GM19240 (cell line): ENCODE results near the gene STAP2.
A peak's percentile ranks its signal among the peaks of the same experiment; 100 is the strongest.

ENCODE experiments used
- DNase-seq: peaks from one replicate; pipeline ENCODE4 v3.0.0; 2011; ENCODE audit warnings: low spot score; ENCODE audit not compliant: insufficient read length

The STAP2 gene

DNA sequence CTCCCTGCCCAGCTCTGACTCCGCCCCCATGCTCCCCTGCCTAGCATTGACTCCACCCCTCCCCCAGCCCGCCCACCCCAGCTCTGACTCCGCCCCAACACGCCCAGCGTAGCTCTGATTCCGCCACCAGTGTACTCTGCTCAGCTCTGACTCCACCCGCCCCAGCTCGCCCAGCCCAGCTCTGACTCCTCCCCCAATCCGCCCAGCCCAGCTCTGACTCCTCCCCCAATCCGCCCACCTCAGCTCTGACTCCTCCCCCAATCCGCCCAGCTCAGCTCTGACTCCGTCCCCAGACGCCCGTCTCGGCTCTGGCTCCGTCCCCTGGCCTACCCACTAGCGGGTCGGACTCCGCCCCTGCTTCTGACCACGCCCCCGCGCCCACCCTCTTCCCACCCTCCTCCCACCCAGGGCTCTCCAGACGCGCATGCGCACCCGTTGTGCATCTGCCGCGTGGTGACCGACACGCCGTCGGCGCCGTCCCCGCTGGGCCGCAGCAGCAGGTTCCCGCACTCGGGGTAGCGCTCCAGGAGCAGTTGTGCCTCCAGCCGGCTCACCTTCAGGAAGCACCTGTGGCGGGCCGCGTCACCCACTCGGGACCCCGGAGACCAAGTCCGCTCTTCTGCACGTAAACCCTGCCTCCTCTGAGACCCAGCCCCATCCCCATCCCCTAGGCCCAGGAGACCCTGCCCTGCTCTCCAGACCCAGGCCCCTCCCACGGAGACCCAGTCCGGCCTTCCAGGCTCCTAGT lies 10.2 kb downstream of the STAP2 start:
- peak; percentile 66 for DNase-seq

DNA sequence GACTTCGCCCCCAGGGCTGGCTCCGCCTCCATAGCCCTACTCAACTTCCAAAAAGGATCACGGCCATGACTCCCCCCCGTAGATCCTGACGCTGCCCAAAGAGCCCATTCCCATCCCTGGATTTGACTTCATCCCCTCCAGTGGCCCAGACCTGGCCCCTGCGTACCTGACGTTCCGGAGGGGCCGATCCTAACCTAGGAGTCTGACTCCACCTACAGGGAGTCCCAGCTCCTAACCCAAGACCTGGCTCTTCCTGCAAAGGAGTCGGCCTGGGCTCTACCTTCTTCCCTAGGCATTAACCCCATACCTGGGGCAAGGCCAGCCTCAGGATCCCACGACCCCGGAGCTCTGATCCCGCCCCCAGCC lies 10.8 kb downstream of the STAP2 start:
- DNase-seq = no peak

DNA sequence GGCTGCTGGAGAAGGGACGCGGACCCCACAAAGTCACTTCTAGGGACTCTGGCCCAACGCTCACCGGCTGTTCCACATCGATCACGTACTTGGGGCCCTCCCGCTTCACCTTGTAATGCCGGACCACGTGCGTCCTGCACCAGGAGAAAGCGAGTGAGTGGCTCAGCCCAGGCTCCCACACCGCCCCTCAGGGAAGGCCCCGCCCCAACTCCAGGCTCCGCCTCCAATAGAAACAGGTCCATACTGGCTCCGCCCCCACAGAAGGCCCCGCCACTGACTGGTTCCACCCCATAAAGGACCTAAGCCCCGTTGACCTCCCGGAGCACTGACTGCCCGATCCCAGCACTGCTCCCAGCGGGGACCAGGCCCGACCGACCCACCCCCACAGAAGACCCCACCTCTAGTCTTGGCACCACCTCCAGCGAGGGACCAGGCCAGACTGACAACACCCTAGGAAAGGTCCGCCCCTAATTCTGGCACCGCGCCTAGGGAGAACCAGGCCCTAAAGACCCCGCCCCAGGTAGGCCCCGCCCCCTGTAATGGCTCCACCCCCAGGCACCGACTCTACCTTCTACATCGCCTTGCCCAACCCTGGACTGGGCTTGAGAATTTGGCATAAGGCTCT lies 11.3 kb downstream of the STAP2 start:
- DNase-seq = no peak

DNA sequence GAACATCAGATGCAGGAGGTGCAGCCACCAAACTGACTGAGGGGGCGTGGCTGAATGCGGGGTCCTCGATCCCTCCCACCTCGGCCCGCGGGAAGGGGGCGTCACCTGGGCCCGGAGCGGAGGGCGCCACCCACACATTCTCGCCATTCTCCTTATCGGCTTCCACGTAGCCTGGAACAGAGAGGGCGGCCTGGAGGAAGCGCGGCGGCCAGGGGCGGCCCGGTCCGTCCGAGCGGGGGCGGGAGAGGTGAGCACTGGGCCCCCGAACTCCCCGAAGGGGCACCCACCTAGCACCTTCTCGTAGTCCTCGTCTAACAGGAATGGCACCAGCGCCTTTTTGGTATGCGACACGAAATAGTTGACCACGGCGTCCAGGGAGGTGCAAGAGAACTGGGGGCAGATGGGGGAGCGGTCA lies 11.8 kb downstream of the STAP2 start:
- DNase-seq = no peak

DNA sequence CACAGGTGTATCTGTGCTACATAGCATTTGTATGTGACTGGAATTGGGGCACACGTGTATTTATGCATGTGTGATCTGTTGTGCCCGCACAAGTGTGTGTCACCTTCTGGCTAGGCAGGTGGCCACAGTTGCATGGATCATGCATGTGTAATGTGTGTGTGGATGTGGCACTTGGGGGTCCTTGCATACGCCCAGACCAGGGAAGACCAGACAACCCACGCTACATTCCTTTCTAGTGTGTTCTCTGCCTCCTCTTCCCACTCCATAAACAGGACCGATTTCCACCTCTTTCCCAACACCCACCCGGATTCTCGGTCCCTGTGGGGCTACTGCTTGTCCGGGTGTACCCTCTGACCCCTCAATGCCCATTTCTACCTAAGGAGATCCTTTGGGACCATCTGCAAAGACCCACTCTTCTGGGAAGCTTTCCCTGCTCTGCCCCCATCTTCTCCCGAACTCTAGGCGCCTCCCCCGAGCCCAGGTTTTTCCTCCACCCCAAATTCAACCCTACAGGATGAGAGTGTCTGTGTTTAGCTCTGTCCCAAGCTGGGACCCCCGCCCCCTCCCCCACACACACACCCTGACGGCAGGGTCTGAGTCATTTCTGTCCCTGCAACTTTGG lies 12.3 kb downstream of the STAP2 start:
- DNase-seq = no peak

DNA sequence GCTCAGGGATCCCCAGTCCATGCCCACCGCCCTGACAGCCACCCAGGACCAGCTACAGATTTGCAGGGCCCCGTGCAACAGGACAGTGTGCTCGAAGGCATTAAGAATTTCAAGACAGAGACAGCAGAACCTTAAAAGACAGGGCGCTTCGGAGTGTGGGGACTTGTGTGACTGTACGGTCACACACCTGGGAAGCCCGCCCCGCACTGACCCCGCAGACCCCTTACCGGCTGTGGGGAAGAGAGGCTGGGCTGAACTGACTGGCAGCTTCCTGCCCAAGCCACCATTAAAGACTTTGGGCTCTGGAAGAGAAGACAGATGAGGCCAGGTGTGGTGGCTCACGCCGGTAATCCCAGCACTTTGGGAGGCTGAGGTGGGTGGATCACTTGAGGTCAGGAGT lies 14.4 kb downstream of the STAP2 start:
- DNase-seq = no peak

DNA sequence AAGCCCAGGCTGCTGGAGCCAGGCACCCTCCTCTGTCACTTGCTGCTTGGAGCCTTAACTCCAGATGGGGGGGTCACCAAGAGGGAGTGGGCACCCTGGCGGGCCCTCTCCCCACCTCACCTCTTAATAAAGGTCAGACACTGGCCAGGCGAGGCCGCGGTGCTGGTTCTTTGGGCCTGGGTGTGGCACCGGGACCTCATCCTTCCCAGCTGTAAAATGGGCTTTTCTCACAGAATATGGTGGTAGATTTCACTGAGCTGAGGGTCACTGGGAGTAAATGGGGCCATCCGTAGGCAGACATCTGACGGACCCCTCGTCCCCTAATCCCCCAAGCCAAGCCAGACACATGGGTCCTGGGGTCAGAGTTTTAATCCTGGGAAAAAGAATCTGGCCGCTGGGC lies 14.9 kb downstream of the STAP2 start:
- DNase-seq = no peak

DNA sequence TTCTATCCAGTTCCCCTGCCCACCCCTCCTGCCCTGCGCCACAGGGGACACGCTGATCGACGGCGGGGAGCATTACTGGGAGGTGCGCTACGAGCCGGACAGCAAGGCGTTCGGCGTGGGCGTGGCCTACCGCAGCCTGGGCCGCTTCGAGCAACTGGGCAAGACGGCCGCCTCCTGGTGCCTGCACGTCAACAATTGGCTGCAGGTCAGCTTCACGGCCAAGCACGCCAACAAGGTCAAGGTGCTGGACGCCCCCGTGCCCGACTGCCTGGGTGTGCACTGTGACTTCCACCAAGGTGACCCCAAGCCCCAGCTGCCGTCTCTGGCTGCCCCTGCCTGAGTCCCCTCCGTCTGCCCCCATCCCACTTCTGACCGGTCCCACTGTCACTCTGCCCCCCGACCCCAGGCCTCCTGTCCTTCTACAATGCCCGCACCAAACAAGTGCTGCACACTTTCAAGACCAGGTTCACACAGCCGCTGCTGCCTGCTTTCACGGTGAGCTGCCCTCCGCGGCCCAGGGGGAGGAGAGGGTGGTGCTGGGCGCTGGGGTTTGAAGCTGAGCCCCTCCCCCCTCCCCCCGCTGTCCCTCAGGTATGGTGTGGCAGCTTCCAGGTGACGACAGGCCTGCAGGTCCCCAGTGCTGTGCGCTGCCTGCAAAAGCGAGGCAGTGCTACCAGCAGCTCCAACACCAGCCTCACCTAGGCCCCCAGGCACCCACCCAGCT lies 15.5 kb downstream of the STAP2 start:
- no peak for DNase-seq

DNA sequence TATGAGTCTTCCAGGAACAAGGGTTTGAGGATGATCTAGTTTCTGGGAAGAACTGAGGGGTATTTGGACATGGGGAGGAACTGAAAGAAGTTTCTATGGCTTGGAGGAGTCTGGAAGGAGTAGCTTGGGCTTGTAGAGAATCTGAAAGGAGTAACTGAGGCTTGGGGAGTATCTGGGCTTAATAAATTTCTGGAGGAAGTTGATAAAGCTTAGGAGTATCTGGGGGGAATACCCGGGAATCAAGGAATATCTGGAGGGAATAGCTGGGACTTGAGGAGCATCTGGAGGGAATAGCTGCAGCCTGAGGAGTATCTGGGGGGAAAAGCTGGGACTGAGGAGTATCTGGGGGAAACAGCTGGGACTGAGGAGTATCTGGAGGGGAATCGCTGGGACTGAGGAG lies 18.2 kb downstream of the STAP2 start:
- DNase-seq = no peak

DNA sequence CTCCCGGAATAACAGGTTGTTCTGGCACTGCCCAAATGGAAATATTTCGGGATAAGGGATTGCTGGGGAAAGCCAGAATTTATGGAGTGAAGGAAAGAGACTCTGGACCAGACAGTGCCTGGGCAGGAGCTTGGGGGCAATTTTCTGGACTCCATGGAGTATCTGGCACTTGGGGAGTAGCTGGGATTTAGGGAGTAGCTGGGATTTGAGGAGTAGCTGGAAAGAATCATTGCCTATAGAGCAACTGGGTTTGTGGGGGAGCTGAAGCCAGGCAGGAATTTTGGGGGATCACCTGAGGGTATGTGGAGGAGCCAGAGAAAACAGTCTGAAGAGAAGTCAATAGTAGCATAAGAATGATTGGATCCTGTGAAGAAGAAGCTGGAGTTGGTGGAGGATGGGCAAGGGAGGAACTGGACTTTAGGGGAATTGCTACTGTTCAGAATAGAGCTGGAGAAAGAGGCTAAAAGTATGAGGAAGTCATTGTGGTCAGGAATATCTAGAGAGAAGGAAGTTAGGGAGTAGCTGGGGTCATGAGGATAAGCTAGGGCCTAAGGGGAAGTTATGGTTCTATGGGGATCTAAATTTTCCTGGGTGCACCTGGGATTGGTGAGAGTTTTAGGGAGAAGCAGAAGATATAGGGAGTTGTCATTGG lies 19.4 kb downstream of the STAP2 start:
- no peak for DNase-seq

DNA sequence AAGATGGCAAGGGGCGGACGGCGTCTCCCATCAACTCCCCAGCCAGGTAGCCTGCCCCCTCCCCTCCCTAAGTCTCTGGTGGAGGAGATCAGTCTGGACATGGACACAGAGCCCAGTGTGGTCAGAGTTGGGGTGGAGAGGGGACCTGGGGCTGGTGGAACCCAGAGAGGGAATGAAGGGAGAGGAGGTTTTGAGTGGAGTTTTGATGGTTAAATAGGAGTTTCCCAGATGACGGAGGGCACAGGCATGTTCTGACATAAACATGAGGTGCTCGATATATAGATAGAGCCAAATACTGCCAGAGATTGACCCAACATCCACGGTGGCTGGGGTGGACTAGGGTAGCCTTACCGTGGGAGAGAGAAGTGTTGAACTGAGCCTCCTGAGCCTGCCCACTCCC lies 20.2 kb downstream of the STAP2 start:
- DNase-seq = no peak

DNA sequence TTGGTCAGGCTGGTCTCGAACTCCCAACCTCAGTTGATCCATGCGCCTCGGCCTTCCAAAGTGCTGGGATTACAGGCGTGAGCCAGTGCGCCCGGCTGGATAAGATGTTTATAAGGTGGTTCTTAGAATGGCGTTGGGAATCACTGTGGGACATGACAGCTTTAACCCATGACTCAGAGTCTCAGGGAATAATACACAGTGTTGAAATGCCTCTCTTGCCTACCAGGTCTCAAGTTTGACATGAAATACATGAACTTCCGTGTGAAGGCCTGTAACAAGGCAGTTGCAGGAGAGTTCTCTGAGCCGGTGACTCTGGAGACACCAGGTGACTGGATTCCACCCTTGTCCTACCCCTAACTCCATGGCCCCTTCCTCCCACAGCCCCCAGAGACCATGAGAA lies 21.7 kb downstream of the STAP2 start:
- DNase-seq = no peak

DNA sequence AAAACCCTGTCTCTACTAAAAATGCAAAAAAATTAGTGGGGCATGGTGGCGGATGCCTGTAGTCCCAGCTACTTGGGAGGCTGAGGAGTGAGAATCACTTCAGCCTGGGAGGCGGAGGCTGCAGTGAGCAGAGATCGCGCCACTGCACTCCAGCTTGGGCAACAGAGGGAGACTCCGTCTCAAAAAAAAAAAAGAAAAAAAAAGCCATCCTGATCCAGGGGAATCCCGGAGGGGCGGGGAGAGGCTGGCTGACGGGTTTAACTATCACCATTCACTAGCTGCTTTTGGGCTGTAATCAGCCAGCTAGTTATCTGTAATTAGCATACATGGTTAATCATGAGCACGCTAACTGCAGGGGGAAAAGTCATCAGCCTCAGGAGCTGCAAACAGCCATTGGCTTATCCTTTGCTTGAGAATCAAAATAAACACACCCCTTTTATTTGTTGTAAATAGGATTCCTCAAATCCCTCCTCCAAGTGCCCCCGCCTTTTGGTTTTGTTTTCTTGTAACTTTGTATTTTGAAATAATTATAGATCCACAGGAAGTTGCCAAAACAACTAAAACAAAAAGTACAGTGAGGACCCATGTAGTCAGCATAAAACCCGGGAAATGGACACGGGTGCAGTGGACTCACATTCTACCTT lies 24.7 kb downstream of the STAP2 start:
- DNase-seq = no peak

DNA sequence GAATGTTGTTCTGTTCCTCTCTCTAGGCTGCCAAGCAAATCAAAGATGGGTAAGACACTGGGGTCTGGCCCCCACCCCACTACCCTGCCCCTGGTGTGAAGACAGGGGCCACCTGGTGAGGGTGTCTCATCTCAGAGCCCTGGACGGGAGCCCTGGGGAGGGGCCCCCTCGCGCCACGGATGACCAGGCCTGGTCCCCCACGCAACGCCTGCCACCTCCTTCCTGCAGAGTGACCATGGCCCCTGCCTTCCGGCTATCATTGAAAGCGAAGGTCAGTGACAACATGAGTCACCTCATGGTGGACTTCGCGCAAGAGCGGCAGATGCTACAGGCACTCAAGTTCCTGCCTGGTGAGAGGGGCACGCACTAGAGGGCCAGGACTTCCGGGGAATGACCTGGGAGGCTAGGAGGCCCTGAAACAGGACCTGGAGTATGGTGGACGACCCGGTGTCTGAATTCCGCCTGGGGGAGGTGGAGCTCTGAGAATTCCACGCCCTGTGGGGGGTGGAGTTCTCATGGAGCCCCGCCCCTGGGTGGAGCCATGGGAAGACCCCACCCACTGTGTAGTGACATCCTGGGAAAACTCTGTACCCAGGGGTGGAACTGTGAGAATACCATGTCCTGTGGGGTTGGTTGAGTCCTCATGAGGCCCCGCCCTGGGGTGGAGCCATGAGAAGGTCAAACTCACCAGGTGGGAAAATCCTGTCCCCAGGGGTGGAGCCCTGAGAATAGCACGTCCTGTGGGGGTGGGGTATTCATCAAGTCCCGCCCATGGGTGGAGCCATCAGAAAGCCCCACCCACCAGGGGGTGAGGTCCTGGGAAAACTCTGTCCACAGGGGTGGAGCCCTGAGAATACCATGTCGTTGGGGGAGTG lies 28.1 kb downstream of the STAP2 start:
- no peak for DNase-seq

DNA sequence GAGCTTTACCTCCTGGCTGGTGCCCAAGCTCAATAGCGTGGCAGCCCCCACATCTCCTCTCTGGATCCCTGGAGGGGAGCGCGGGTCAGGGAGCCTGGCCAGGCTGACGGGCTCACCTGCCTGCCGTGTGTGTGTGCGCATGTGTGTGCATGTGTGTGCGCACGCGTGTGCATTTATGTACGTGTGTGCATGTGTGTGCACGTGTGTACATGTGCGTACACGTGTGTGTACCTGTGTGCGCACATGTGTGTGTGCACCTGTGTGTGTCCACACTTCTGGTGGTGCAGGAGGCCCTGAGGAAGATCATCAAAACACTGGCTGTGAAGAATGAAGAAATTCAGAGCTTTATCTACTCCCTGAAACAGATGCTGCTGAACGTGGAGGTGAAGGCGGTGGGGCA lies 33.0 kb downstream of the STAP2 start:
- no peak for DNase-seq

DNA sequence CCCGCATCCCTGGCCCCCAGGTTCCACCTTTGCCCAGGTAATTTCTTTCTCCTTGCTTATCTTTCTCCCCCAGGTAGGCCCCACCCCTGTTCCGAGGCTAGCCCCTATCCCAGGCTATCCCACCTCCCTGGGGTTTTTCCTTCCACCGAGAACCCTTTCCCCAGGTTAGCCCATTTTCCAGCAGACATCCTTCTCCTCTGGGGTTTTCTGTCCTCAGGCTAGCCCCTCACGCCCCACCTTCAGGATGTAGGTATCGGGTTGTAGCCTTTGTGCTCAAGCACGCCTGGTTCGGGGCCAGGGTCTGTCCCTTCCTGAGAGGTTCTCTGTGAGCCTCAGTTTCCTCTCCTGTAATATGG lies 33.4 kb downstream of the STAP2 start:
- no peak for DNase-seq

DNA sequence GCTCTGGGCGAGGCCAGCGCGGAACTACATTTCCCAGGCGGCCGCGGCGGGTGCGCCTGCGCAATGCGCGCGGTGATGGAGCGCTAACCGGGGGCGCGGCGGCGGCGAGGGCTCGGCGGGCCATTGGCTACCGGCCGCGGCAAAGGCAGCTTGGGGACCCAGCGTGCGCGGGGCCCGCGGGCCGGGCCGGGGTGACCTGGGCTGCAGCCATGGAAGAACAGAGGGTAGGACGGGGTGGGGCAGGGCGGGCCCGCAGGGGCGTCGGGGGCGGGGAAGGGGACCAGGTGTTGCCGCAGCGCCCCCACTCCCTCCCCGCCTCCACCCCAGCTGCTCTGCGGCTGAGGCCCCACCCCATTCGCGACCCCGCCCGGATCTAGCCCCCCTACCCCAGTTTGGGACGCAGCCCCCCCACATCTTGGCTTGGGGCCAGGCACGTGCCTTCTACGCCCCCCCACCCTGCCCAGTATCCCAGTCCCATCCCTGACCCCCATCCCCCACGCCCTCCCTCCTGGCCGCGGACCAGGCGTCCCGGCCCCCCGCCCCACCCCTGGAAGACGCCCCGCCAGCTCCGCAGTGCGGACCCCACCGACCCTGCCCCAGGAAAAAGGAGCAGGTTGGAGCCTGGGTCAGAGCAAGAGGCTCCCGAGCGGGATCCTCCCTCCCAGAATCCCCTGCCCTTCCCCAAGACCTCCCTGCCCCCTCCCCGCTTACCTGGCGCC lies 33.9 kb downstream of the STAP2 start, which contains the start of gene FSD1:
Gene FSD1 (plus strand): TSS at position 61 of the 719 bp plus-strand sequence. CDS start 149 bp downstream, at position 210.
- DNase-seq = peak; percentile 94

DNA sequence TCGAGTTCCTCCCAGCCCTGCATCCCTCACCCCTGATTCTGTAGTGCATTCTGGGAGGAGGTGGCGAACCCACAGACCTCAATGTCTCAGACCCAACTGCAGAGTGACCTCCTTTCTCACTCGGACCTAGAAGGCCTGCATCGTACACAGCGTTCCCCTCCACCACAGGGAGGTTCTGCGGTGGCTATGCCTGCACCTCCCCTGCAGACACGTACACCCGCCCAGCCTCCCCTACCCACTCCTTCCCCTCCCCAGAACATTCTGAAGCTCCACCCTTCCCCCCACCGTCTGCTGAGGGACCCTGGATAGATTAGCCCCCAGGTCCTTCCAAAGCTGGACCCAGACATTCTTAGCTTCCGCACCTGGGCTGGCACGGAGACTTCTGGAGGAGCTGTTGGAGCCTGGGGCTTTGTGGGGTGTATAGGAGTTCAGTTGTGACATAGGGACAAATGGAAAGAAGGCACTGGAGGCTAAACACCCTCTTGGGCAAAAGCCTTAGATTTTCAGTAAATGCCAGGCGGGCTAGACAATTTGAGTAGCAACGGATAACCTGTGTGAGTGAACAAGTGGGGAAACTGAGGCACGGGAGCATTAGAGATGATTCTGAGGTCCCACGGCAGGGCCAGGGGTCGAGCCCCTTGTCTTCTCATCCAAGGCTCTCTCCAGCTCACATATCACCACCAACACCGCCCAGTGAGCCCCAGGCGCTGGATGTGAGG lies 34.6 kb downstream of the STAP2 start:
- no peak for DNase-seq

DNA sequence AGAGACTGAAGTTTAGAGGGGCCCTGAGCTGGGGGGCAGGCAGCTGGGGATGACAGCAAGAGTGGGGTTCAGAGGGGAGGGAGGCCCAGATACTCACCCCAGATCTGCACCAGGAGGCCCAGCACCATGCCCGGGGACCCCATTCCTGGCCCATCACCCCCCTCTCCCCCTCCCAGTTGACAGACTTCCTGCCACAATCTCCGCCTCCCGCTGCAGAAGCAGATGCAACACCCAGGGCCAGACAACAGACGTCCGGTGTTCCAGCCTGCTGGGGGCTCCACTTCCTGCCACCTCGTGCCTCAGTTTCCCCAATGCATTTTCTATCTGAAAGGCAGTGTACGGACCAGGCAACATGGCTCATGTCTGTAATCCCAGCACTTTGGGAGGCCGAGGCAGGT lies 36.4 kb downstream of the STAP2 start, which contains the start of gene TMIGD2:
Gene TMIGD2 (minus strand): TSS at position 147 of the 398 bp plus-strand sequence. CDS start 4 bp downstream, at position 143.
- no peak for DNase-seq
